ENCODE data around the gene TM4SF18.

TM4SF18 gene

DNA sequence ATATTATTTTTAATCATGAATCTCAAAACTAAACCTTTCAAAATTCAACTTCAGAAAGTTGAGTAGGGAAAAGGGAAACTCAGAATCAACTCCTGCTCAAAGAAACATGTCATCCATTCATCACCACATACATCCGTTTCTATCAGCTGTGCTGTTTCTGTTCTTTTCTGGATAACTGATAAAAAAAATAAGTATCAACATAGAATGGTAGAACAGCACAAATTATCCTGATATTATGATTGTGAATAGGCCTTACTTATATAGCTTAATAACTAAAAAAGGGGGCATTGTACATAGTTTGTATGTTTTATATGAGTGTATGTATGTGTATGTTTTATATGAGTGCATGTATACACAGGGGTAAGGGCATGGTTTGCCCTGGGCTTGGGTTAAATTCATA is 41.0 kb upstream of the TM4SF18 start:
- Mint-ChIP-seq H3K27ac (ENCODE audit: low read depth) (no peak overlapping the region), H3K4me3 (no peak overlapping the region), H3K36me3 (ENCODE audit: insufficient read depth) (no peaks in the 10 kb centered on the region), H3K4me1 (no peaks in the 10 kb centered on the region), H3K9me3 (no peaks in the 10 kb centered on the region), H3K27me3 (peaks cover 39% of the 10 kb centered on the region)
- DNase-seq (ENCODE audit: low spot score in 2 of 2): no peak
- no peak for ATAC-seq (replicated peaks; ENCODE audit: extremely low read depth, poor library complexity, severe bottlenecking)

- Mint-ChIP-seq H3K27ac (ENCODE audit: low read depth) (no peak overlapping the region), H3K9me3 (no peaks in the 10 kb centered on the region), H3K27me3 (peaks cover 33% of the 10 kb centered on the region), H3K36me3 (ENCODE audit: insufficient read depth) (no peaks in the 10 kb centered on the region), H3K4me3 (no peak overlapping the region), H3K4me1 (no peaks in the 10 kb centered on the region)
- ATAC-seq (replicated peaks; ENCODE audit: extremely low read depth, poor library complexity, severe bottlenecking): no peak
- DNase-seq (ENCODE audit: low spot score in 2 of 2): no peak
These were observed 40.0 kb upstream of the TM4SF18 start for GRCh38 chr3:149373235-149374125.

GRCh38 chr3:149371723-149372114 is 38.3 kb upstream of the TM4SF18 start:
- no peak for ATAC-seq (replicated peaks; ENCODE audit: extremely low read depth, poor library complexity, severe bottlenecking)
- Mint-ChIP-seq H3K9me3 (no peaks in the 10 kb centered on the region), H3K27ac (ENCODE audit: low read depth) (no peak overlapping the region), H3K4me3 (no peak overlapping the region), H3K27me3 (peaks cover 28% of the 10 kb centered on the region), H3K36me3 (ENCODE audit: insufficient read depth) (no peaks in the 10 kb centered on the region), H3K4me1 (no peaks in the 10 kb centered on the region)
- DNase-seq (ENCODE audit: low spot score in 2 of 2): no peak

GRCh38 chr3:149371001-149371722 is 37.7 kb upstream of the TM4SF18 start:
- Mint-ChIP-seq H3K27me3 (peaks cover 31% of the 10 kb centered on the region), H3K4me1 (no peaks in the 10 kb centered on the region), H3K9me3 (no peaks in the 10 kb centered on the region), H3K4me3 (no peak overlapping the region), H3K36me3 (ENCODE audit: insufficient read depth) (no peaks in the 10 kb centered on the region), H3K27ac (ENCODE audit: low read depth) (no peak overlapping the region)
- DNase-seq (ENCODE audit: low spot score in 2 of 2) (no peak), ATAC-seq (replicated peaks; ENCODE audit: extremely low read depth, poor library complexity, severe bottlenecking) (no peak)

DNA sequence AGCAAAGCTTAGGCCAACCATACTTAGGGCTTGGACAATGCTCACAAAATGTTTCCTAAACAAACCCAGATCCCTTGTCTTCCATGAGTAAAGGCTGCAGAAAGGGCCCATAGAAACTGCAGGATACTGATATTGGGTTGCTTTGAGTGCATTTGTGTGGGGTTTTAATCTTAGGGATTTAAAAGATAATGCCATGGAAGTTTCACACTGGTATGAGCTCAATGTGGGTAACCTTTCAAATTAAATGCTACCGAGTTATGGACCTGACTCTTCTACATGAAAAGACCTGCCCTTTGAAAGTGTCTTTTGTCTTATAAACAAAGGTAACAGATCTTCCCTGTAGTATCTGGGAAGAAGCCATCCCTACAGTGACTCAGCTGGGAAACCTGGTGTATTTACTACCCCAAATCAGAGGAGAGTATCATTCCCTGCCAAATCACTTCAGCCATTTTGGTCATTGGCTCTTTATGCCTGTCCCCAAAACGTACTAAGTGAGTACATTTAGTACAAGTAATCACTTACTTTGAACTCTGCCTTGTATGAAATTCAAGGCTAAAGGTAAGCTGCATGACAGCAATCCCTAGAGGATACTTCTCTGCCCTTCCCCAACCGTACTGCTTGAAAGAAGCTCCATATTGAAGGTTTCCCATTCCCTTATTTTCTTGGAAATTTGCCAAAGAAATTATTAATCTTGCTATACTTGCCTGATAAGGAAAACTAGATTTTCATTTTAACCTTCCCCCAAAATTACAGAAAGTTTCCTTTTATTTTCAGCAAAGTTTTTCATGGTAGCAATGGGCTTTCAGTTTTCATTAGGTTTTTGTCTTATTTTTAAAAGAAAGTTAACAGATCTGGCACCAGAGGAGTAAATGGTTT is 36.8 kb upstream of the TM4SF18 start:
- Mint-ChIP-seq H3K9me3 (no peaks in the 10 kb centered on the region), H3K4me3 (no peak overlapping the region), H3K27me3 (peaks cover 31% of the 10 kb centered on the region), H3K27ac (ENCODE audit: low read depth) (no peak overlapping the region), H3K4me1 (no peaks in the 10 kb centered on the region), H3K36me3 (ENCODE audit: insufficient read depth) (no peaks in the 10 kb centered on the region)
- ATAC-seq (replicated peaks; ENCODE audit: extremely low read depth, poor library complexity, severe bottlenecking) (no peak), DNase-seq (ENCODE audit: low spot score in 2 of 2) (no peak)

DNA sequence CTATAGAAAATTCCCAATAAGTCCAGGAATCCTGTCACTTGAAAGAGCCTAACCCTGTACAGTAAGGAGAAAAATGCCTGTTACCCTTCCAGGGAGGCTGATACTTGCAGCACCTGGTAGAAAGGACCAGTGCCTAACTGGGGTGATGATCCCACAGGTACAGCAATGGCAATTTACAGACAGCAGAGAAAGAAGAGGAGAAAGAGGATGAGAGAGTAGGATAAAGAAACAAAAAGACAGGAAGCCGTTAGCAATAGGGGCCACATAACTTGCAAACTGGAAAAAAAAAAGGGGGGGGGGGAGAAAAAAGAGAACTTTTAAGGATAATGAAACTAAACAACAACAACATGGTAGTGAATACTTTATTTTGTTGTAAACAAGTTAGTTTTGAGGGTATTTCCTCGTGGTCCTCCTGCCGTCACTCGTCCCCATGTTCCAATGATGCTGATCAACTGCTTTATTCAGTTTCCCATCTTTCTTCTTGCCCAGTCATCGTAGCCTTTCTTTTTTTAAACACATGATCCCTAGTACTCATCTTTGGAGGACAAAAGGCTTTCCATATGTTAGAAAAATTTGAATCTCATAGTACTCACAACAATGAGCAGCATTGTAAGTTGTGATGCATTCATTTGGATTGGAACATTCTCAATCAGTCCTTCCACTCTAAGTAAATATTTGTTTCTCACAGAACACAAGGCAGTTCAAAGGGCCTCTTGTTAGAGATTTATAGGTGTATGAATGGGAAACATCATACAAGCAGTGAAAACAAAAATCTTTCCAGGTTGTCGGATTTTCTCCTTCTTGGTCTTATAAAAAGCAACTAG is 35.5 kb upstream of the TM4SF18 start:
- no peak for DNase-seq (ENCODE audit: low spot score in 2 of 2)
- Mint-ChIP-seq H3K27me3 (peaks cover 41% of the 10 kb centered on the region), H3K9me3 (no peaks in the 10 kb centered on the region), H3K4me1 (no peaks in the 10 kb centered on the region), H3K36me3 (ENCODE audit: insufficient read depth) (no peaks in the 10 kb centered on the region), H3K4me3 (no peak overlapping the region), H3K27ac (ENCODE audit: low read depth) (no peak overlapping the region)
- ATAC-seq (replicated peaks; ENCODE audit: extremely low read depth, poor library complexity, severe bottlenecking): no peak

DNA sequence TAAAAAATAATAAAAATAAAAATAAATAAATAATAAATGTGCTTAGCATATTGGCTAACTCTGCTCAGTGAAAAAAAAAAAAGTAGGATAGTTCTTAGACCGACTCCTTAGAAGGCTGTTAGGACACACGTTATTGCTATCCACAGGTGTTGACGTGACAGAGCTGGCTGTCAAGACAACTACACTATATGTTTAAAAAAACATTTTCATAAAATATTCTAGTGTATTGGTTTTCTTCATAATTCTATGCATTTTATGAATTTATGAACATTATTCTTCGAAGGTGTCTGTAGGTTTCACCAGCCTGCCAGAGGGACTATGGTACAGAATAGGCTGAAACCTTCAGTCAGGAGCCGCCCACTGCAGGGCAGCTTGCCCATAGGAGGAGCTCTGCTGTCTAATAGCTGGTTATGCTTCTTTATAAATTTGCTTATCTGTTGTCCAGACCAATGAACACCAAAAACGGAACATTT is 34.8 kb upstream of the TM4SF18 start:
- no peak for DNase-seq (ENCODE audit: low spot score in 2 of 2)
- Mint-ChIP-seq H3K9me3 (no peaks in the 10 kb centered on the region), H3K36me3 (ENCODE audit: insufficient read depth) (no peaks in the 10 kb centered on the region), H3K27ac (ENCODE audit: low read depth) (no peak overlapping the region), H3K27me3 (peaks cover 46% of the 10 kb centered on the region), H3K4me1 (no peaks in the 10 kb centered on the region), H3K4me3 (no peak overlapping the region)
- no peak for ATAC-seq (replicated peaks; ENCODE audit: extremely low read depth, poor library complexity, severe bottlenecking)

DNA sequence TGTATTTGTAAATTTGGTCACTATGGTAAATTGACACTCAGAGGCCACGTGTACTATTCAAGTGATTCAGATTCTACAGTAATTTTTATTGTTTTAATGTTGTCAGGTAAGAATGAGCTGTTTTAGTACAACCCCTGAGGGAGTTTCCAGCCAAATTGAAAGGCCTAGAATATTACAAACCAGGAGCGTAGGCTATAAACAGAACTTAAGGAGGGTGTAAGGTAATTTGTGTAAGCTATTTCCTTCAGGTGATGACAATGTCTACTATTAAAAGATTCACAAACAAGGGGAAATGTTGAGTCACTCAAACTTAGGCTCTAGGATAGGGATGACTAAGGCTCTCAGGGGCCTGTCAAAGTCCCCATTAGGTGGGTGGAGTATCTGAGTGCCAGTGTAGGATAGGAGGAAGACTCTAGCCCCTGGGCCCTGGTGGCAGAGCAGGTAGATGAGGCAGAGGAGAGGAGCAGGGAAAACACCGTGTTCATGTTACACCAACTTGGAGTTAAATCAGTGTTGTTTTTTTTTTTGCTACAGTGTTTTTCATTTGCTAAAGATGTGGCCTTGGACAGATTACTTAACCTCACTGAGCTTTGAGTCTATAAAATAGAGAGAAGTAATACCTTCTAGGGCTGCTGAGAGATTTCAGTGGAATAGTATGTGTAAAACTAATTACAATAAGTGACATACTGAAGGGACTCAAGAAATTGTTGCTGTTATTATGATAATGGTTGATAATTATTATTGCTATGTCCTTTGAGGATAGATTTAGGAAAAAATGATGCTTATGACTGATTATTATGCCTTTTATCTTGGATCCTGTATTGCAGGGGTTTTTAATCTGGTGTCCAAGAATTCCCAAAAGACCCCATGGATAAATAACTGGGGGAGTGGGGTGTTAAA is 33.8 kb upstream of the TM4SF18 start:
- Mint-ChIP-seq H3K9me3 (no peaks in the 10 kb centered on the region), H3K27ac (ENCODE audit: low read depth) (no peak overlapping the region), H3K36me3 (ENCODE audit: insufficient read depth) (no peaks in the 10 kb centered on the region), H3K4me1 (no peaks in the 10 kb centered on the region), H3K27me3 (peaks cover 53% of the 10 kb centered on the region), H3K4me3 (no peak overlapping the region)
- ATAC-seq (replicated peaks; ENCODE audit: extremely low read depth, poor library complexity, severe bottlenecking) (no peak), DNase-seq (ENCODE audit: low spot score in 2 of 2) (no peak)

- H3K27me3 Mint-ChIP-seq: peaks cover 59% of the 10 kb centered on the region
- H3K9me3 Mint-ChIP-seq: no peaks in the 10 kb centered on the region
- no peak for ATAC-seq (replicated peaks; ENCODE audit: extremely low read depth, poor library complexity, severe bottlenecking)
- H3K4me1 Mint-ChIP-seq: no peaks in the 10 kb centered on the region
- H3K4me3 Mint-ChIP-seq: no peak overlapping the region
- no peaks in the 10 kb centered on the region for H3K36me3 Mint-ChIP-seq (ENCODE audit: insufficient read depth)
- H3K27ac Mint-ChIP-seq (ENCODE audit: low read depth): no peak overlapping the region
- DNase-seq (ENCODE audit: low spot score in 2 of 2): no peak
These were observed 32.6 kb upstream of the TM4SF18 start for GRCh38 chr3:149366031-149366430.

DNA sequence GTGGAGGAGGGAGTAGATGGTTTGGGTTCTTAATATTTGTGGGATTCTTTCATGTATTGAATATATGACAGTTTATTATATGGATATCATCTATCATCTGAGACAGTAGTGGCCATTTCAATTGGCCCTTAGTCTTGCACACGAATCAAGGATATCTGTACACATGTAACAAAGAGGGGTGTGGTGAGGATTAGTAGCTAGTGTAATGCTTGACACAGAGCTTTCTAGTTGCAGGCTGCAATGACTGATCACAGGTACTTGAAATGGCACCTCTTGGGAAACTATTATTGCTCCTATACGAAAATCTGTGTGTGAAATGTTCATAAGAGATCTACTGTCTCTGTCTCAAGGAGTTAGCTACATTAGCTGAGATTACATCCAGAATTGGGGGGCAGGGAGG is 31.2 kb upstream of the TM4SF18 start:
- no peak for ATAC-seq (replicated peaks; ENCODE audit: extremely low read depth, poor library complexity, severe bottlenecking)
- Mint-ChIP-seq H3K9me3 (no peaks in the 10 kb centered on the region), H3K27ac (ENCODE audit: low read depth) (no peak overlapping the region), H3K27me3 (peaks cover 53% of the 10 kb centered on the region), H3K4me1 (no peaks in the 10 kb centered on the region), H3K4me3 (no peak overlapping the region), H3K36me3 (ENCODE audit: insufficient read depth) (no peaks in the 10 kb centered on the region)
- no peak for DNase-seq (ENCODE audit: low spot score in 2 of 2)

- Mint-ChIP-seq H3K9me3 (no peaks in the 10 kb centered on the region), H3K27ac (ENCODE audit: low read depth) (no peak overlapping the region), H3K36me3 (ENCODE audit: insufficient read depth) (no peaks in the 10 kb centered on the region), H3K27me3 (peaks cover 68% of the 10 kb centered on the region), H3K4me1 (no peaks in the 10 kb centered on the region), H3K4me3 (no peak overlapping the region)
- DNase-seq (ENCODE audit: low spot score in 2 of 2): no peak
- no peak for ATAC-seq (replicated peaks; ENCODE audit: extremely low read depth, poor library complexity, severe bottlenecking)
These were observed 29.6 kb upstream of the TM4SF18 start for GRCh38 chr3:149363053-149363452.
